Hippocampal formation (tissue), 2 donors: Measurements from ENCODE around the gene MICAL2.

Experiments
- DNase-seq, 2 donors: peaks; one replicate each; lab custom pipeline; 2025; lab: John Stamatoyannopoulos, UW

Gene MICAL2

GRCh38 chr11:12117611-12118010 lies 7.2 kb downstream of the MICAL2 start:
- no peak for DNase-seq

GRCh38 chr11:12118949-12119348 lies 8.6 kb downstream of the MICAL2 start:
- no peak for DNase-seq

- DNase-seq = no peak
These were observed 9.1 kb downstream of the MICAL2 start for GRCh38 chr11:12119502-12119901.

- no peak for DNase-seq
These were observed 9.9 kb downstream of the MICAL2 start for GRCh38 chr11:12120031-12121008.

- no peak for DNase-seq
These were observed 10.6 kb downstream of the MICAL2 start for GRCh38 chr11:12121011-12121410.

- no peak for DNase-seq
These were observed 11.1 kb downstream of the MICAL2 start for GRCh38 chr11:12121517-12121916.

- DNase-seq = no peak
These were observed 11.7 kb downstream of the MICAL2 start for GRCh38 chr11:12122083-12122482.

- DNase-seq = no peak
These were observed 12.9 kb downstream of the MICAL2 start for GRCh38 chr11:12123273-12123672.

GRCh38 chr11:12123799-12124198 lies 13.4 kb downstream of the MICAL2 start:
- no peak for DNase-seq

GRCh38 chr11:12124306-12124705 lies 13.9 kb downstream of the MICAL2 start:
- DNase-seq = no peak

GRCh38 chr11:12125609-12126149 lies 15.3 kb downstream of the MICAL2 start:
- DNase-seq = no peak

- no peak for DNase-seq
These were observed 16.1 kb downstream of the MICAL2 start for GRCh38 chr11:12126344-12127019.

- DNase-seq = no peak
These were observed 17.0 kb downstream of the MICAL2 start for GRCh38 chr11:12127206-12127898.

- no peak for DNase-seq
These were observed 17.9 kb downstream of the MICAL2 start for GRCh38 chr11:12128301-12128751.

- no peak for DNase-seq
These were observed 18.8 kb downstream of the MICAL2 start for GRCh38 chr11:12129227-12129626.

- DNase-seq = no peak
These were observed 20.0 kb downstream of the MICAL2 start for GRCh38 chr11:12130180-12130980.

- no peak for DNase-seq
These were observed 21.8 kb downstream of the MICAL2 start for GRCh38 chr11:12131943-12132789.

GRCh38 chr11:12132790-12133145 lies 22.4 kb downstream of the MICAL2 start:
- no peak for DNase-seq

- no peak for DNase-seq
These were observed 23.3 kb downstream of the MICAL2 start for GRCh38 chr11:12133547-12134235.

GRCh38 chr11:12134236-12134585 lies 23.8 kb downstream of the MICAL2 start:
- DNase-seq = no peak
